GM19328 (cell line): ENCODE results near the gene MSI2.

Experiments
- ATAC-seq: cut with Tn5 transposase; IDR thresholded peaks from one replicate; pipeline ENCODE4 v1.9.1; 2021; ENCODE audit warnings: mild to moderate bottlenecking, moderate library complexity; ENCODE audit not compliant: unreplicated experiment

Gene MSI2

GRCh38 chr17:57338257-57338914, 82.1 kb downstream of the MSI2 start:
- no peak for ATAC-seq

GRCh38 chr17:57340160-57340981, 84.0 kb downstream of the MSI2 start:
- ATAC-seq: no peak

- no peak for ATAC-seq
These were observed 85.6 kb downstream of the MSI2 start for GRCh38 chr17:57341611-57342540.

GRCh38 chr17:57342963-57343589, 86.8 kb downstream of the MSI2 start:
- ATAC-seq: no peak

- no peak for ATAC-seq
These were observed 87.4 kb downstream of the MSI2 start for GRCh38 chr17:57343717-57344116.

GRCh38 chr17:57344261-57344660, 87.9 kb downstream of the MSI2 start:
- ATAC-seq: no peak

GRCh38 chr17:57349541-57350247, 93.4 kb downstream of the MSI2 start:
- no peak for ATAC-seq

GRCh38 chr17:57350266-57350665, 93.9 kb downstream of the MSI2 start:
- no peak for ATAC-seq

- ATAC-seq: no peak
These were observed 96.4 kb downstream of the MSI2 start for GRCh38 chr17:57352665-57353175.

GRCh38 chr17:57354673-57355072, 98.3 kb downstream of the MSI2 start:
- ATAC-seq: no peak

- ATAC-seq: no peak
These were observed 99.0 kb downstream of the MSI2 start for GRCh38 chr17:57355090-57355859.

- ATAC-seq: no peak
These were observed 99.9 kb downstream of the MSI2 start for GRCh38 chr17:57356153-57356718.

GRCh38 chr17:57356719-57357391, 100.5 kb downstream of the MSI2 start:
- no peak for ATAC-seq

- no peak for ATAC-seq
These were observed 101.1 kb downstream of the MSI2 start for GRCh38 chr17:57357392-57357784.

GRCh38 chr17:57357830-57358430, 101.6 kb downstream of the MSI2 start:
- no peak for ATAC-seq

- ATAC-seq: no peak
These were observed 103.9 kb downstream of the MSI2 start for GRCh38 chr17:57360266-57360665.

- no peak for ATAC-seq
These were observed 106.7 kb downstream of the MSI2 start for GRCh38 chr17:57362797-57363556.
